Mesenchymal stem cell (in vitro differentiated cells and primary cell): ENCODE results near the gene CD248.

Source experiments
- DNase-seq: peaks from one replicate; pipeline ENCODE4 v3.0.0-alpha.2; 2013
- H2AFZ ChIP-seq: one replicate; pipeline ENCODE4 v1.6.1; 2013; ENCODE audit warnings: low read depth, mild to moderate bottlenecking, control low read depth, inconsistent platforms, low read length, moderate library complexity
- H2AK5ac ChIP-seq: 2 replicates; pipeline ENCODE4 v1.6.1; 2013; ENCODE audit warnings: low read length, moderate library complexity, mild to moderate bottlenecking, inconsistent platforms; ENCODE audit not compliant: severe bottlenecking
- H2BK120ac ChIP-seq: one replicate; pipeline ENCODE4 v1.6.1; 2013; ENCODE audit warnings: low read depth, mild to moderate bottlenecking, inconsistent platforms, low read length, moderate library complexity
- H2BK12ac ChIP-seq, 2 experiments: one replicate each; pipeline ENCODE4 v1.6.1; 2013; ENCODE audit warnings: inconsistent platforms in 2 of 2, low read length in 2 of 2, mild to moderate bottlenecking in 2 of 2, moderate library complexity in 2 of 2, control low read depth in 1 of 2
- H2BK15ac ChIP-seq: one replicate; pipeline ENCODE4 v1.6.1; 2013; ENCODE audit warnings: mild to moderate bottlenecking, low read depth, inconsistent platforms; ENCODE audit not compliant: poor library complexity, severe bottlenecking
- H2BK5ac ChIP-seq: 2 replicates; pipeline ENCODE4 v1.6.1; 2013; ENCODE audit warnings: low read depth, mild to moderate bottlenecking, low read length, control low read depth, inconsistent platforms; ENCODE audit not compliant: poor library complexity, severe bottlenecking
- H3K14ac ChIP-seq, 2 experiments: one replicate each; pipeline ENCODE4 v1.6.1; 2013; ENCODE audit warnings: inconsistent platforms in 2 of 2, low read length in 2 of 2, control low read depth in 1 of 2, mild to moderate bottlenecking in 1 of 2, moderate library complexity in 1 of 2
- H3K18ac ChIP-seq, 2 experiments: one replicate each; pipeline ENCODE4 v1.6.1; 2013; ENCODE audit warnings: inconsistent platforms in 2 of 2, low read length in 2 of 2, control low read depth in 1 of 2, low read depth in 1 of 2, mild to moderate bottlenecking in 1 of 2
- H3K23ac ChIP-seq, 2 experiments: one replicate each; pipeline ENCODE4 v1.6.1; 2013; ENCODE audit warnings: inconsistent platforms in 2 of 2, low read length in 2 of 2, mild to moderate bottlenecking in 2 of 2, moderate library complexity in 2 of 2, control low read depth in 1 of 2
- H3K27ac ChIP-seq: 2 replicates; pipeline ENCODE4 v1.5.1; 2013; ENCODE audit warnings: mild to moderate bottlenecking, moderate library complexity, low read length, control low read depth, inconsistent platforms; ENCODE audit not compliant: poor library complexity, severe bottlenecking
- H3K27me3 ChIP-seq, 2 experiments: 2 replicates each; pipeline versions ENCODE4 v1.6.1 to v1.7.0; 2013; ENCODE audit warnings: low read length in 2 of 2, mild to moderate bottlenecking in 2 of 2, moderate library complexity in 2 of 2, control low read depth in 1 of 2, inconsistent platforms in 1 of 2; ENCODE audit not compliant: control insufficient read depth in 1 of 2, insufficient read depth in 1 of 2
- H3K36me3 ChIP-seq, 2 experiments: 2 replicates each; pipeline versions ENCODE4 v1.6.1 to v1.7.0; 2013; ENCODE audit warnings: low read length in 2 of 2, control low read depth in 1 of 2, inconsistent platforms in 1 of 2, low read depth in 1 of 2, mild to moderate bottlenecking in 1 of 2; ENCODE audit not compliant: insufficient read depth in 2 of 2, control insufficient read depth in 1 of 2
- H3K4ac ChIP-seq, 2 experiments: one replicate each; pipeline ENCODE4 v1.6.1; 2013; ENCODE audit warnings: inconsistent platforms in 2 of 2, low read length in 2 of 2, mild to moderate bottlenecking in 2 of 2, moderate library complexity in 2 of 2, control low read depth in 1 of 2, low read depth in 1 of 2
- H3K4me1 ChIP-seq: 2 replicates; pipeline ENCODE4 v1.6.1; 2013; ENCODE audit warnings: low read depth, low read length, control low read depth; ENCODE audit not compliant: control insufficient read depth, insufficient read depth
- H3K4me2 ChIP-seq: 2 replicates; pipeline ENCODE4 v1.6.1; 2013; ENCODE audit warnings: low read length, mild to moderate bottlenecking, inconsistent platforms; ENCODE audit not compliant: poor library complexity, severe bottlenecking
- H3K4me3 ChIP-seq, 2 experiments: 2 replicates each; pipeline versions ENCODE4 v1.5.1 to v1.7.0; 2013; ENCODE audit warnings: low read length in 2 of 2, mild to moderate bottlenecking in 2 of 2, control low read depth in 1 of 2, low read depth in 1 of 2; ENCODE audit not compliant: insufficient read depth in 1 of 2
- H3K79me1 ChIP-seq: replicated peaks from 2 replicates; pipeline ENCODE4 v1.6.1; 2013; ENCODE audit warnings: mild to moderate bottlenecking, control low read depth, low read length, inconsistent platforms; ENCODE audit not compliant: poor library complexity, severe bottlenecking
- H3K9ac ChIP-seq: 2 replicates; pipeline ENCODE4 v1.7.0; 2013; ENCODE audit warnings: mild to moderate bottlenecking, low read length, moderate library complexity
- H3K9me3 ChIP-seq: 2 replicates; pipeline ENCODE4 v1.7.0; 2013; ENCODE audit warnings: mild to moderate bottlenecking, low read length; ENCODE audit not compliant: control insufficient read depth
- H4K8ac ChIP-seq: one replicate; pipeline ENCODE4 v1.6.1; 2013; ENCODE audit warnings: inconsistent platforms, mild to moderate bottlenecking, low read length, moderate library complexity
- H4K91ac ChIP-seq: one replicate; pipeline ENCODE4 v1.6.1; 2013; ENCODE audit warnings: mild to moderate bottlenecking, low read length, inconsistent platforms
- WGBS: methylation state at CpG from one replicate; pipeline ENCODE4 v1.1.7; 2013; ENCODE audit warnings: mixed read lengths; 5-methylcytosine and 5-hydroxymethylcytosine counted together

Gene CD248

DNA sequence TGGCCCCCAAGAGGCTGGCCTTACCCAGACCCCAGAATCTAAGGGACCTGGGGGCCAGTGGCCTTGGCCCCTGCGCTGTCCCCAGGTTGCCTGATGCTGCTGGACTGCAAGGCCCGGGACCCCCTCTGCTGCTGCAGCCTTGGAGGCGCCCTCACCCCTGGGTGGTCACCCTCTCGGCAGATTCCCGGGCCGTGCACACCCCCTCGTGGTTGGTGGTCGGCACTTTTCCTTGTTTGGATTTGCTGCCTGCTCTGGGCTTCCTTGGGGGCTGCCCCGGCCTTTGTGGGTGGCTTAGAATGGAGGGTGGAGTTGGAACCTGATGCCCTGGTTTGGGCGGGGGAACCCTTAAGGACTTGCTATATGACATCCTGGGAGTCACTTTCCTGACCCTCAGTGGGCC, 14.1 kb upstream of the CD248 start:
- H3K9me3 ChIP-seq: no peaks in the 10 kb centered on the region
- no peak overlapping the region for H2BK15ac ChIP-seq
- DNase-seq: no peak
- 89% methylated on average over 10 of the region's 10 CpGs for WGBS
- H3K4me1 ChIP-seq: peaks cover 67% of the 10 kb centered on the region
- H3K18ac ChIP-seq: no peak overlapping the region
- H3K4me2 ChIP-seq: no peak overlapping the region
- H2BK5ac ChIP-seq: no peak overlapping the region
- H2AK5ac ChIP-seq: peak overlapping the region; percentile 58
- H3K23ac ChIP-seq: no peak overlapping the region
- no peak overlapping the region for H4K8ac ChIP-seq
- no peak overlapping the region for H3K27ac ChIP-seq
- H3K9ac ChIP-seq: peak overlapping the region; percentile 3
- no peak overlapping the region for H2BK12ac ChIP-seq
- no peak overlapping the region for H2AFZ ChIP-seq
- H3K14ac ChIP-seq: no peak overlapping the region
- H2BK120ac ChIP-seq: no peak overlapping the region
- H3K27me3 ChIP-seq: no peaks in the 10 kb centered on the region
- peaks cover 38 to 43% of the 10 kb centered on the region in 2 experiments for H3K36me3 ChIP-seq
- H3K4ac ChIP-seq: no peak overlapping the region
- H3K4me3 ChIP-seq: no peak overlapping the region
- H4K91ac ChIP-seq: no peak overlapping the region
- H3K79me1 ChIP-seq: peaks cover 13% of the 10 kb centered on the region

DNA sequence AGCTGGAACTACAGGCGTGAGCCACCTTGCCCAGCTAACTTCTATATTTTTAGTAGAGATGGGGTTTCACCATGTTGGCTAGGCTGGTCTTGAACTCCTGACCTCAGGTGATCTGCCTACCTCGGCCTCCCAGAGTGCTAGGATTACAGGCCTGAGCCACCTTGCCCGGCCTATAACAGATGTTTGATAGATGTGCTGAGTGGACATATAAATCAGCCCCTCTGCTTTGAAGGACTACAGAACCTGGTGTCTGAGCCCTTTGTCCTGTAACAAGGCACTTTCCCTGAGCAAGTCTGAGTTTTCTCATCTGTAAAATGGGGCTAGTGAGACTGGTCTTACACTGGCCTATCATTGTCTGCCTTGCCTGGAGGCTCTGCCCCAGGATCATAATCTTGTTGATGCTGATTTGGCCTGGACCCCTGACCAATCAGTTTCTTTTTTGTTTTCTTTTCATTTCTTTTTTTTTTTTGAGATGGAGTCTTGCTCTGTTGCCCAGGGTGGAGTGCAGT, 12.4 kb upstream of the CD248 start:
- no peaks in the 10 kb centered on the region for H3K9me3 ChIP-seq
- no peak overlapping the region for H3K27ac ChIP-seq
- H3K4me2 ChIP-seq: no peak overlapping the region
- H3K79me1 ChIP-seq: peaks cover 13% of the 10 kb centered on the region
- peak overlapping the region; percentile 85 for H3K9ac ChIP-seq
- no peak overlapping the region for H3K14ac ChIP-seq
- H3K27me3 ChIP-seq: no peaks in the 10 kb centered on the region
- H2BK12ac ChIP-seq: no peak overlapping the region
- H2BK5ac ChIP-seq: no peak overlapping the region
- no peak overlapping the region for H3K23ac ChIP-seq
- peaks cover 33 to 38% of the 10 kb centered on the region in 2 experiments for H3K36me3 ChIP-seq
- no peak overlapping the region for H3K4ac ChIP-seq
- H3K18ac ChIP-seq: peak overlapping the region in 1 of 2 experiments; percentile 11
- H2AK5ac ChIP-seq: no peak overlapping the region
- no peak overlapping the region for H2BK120ac ChIP-seq
- H2AFZ ChIP-seq: no peak overlapping the region
- no peak overlapping the region for H3K4me3 ChIP-seq
- H3K4me1 ChIP-seq: peaks cover 70% of the 10 kb centered on the region
- no peak overlapping the region for H4K91ac ChIP-seq
- H4K8ac ChIP-seq: peak overlapping the region; percentile 66
- no peak overlapping the region for H2BK15ac ChIP-seq
- DNase-seq: no peak
- 93% methylated on average over 3 of the region's 3 CpGs for WGBS

DNA sequence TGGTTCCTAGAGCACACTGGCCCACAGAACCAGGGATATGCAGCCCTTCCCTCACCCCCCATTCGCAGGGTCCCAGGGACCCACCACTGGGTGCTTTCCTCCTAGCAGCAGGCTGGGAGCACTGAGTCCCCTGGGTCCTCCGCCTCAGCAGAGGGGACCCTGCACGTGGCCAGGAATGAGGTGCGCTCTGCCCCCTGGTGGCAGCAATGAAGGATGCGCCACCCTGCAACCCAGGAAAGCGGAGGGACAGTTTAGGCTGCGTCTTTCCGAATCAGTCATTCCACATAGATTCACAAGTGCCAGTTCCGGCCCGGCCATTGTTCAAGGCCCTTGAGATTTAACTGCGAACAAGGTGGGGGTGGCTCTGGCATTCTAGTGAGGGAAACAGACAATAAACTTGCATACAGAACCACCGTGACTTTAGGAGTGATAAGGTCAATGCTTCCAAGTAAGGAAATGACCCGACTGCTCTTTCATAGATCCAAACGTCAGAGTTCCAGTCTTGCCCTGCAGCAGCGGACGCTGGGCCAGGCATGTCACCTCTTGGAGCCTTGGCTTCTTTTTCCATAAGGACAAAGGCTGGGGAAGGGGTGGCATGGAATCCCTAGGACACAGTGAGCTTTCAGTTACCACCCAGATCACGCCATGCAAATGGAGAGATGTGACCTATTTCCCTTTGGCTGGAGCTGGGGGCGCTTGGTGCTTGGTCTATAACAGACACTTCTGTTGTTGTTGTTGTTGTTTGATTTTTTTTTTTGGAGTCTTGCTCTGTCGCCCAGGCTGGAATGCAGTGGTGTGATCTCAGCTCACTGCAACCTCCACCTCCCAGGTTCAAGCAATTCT, 11.7 kb upstream of the CD248 start:
- H3K4me1 ChIP-seq: peaks cover 63% of the 10 kb centered on the region
- H3K18ac ChIP-seq: peak overlapping the region; percentile 96
- peak overlapping the region; percentile 34 for H3K27ac ChIP-seq
- no peaks in the 10 kb centered on the region for H3K9me3 ChIP-seq
- peak overlapping the region; percentile 88 for H4K8ac ChIP-seq
- peaks cover 13% of the 10 kb centered on the region for H3K79me1 ChIP-seq
- H2BK12ac ChIP-seq: peak overlapping the region; percentile 99
- peak overlapping the region; percentile 40 to 92 for H3K4ac ChIP-seq
- no peak overlapping the region for H2BK15ac ChIP-seq
- 10% methylated on average over 19 of the region's 19 CpGs for WGBS
- peak; percentile 86 for DNase-seq
- no peaks in the 10 kb centered on the region for H3K27me3 ChIP-seq
- no peak overlapping the region for H2BK5ac ChIP-seq
- H3K4me2 ChIP-seq: no peak overlapping the region
- H4K91ac ChIP-seq: peak overlapping the region; percentile 98
- no peak overlapping the region for H2AFZ ChIP-seq
- peaks cover 26 to 31% of the 10 kb centered on the region in 2 experiments for H3K36me3 ChIP-seq
- H3K14ac ChIP-seq: peak overlapping the region in 1 of 2 experiments; percentile 88
- H2BK120ac ChIP-seq: peak overlapping the region; percentile 74
- no peak overlapping the region for H3K23ac ChIP-seq
- peak overlapping the region; percentile 85 for H3K9ac ChIP-seq
- H3K4me3 ChIP-seq: peak overlapping the region in 1 of 2 experiments; percentile 60
- H2AK5ac ChIP-seq: peak overlapping the region; percentile 14

DNA sequence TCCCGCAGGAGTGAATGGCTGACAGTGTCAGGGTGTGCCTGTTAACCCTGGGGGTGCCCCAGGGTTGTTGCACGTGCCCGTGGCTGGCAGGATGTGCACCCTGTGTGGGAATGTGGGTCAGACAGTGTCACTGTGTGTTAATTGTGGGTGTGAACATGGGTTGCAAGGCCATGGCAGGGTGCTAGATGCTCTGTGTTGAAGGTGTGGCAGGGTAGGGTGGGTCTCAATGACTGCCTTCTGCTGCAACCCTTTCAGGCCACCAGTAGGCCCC, 11.1 kb upstream of the CD248 start:
- DNase-seq: no peak
- no peak overlapping the region for H2BK5ac ChIP-seq
- peak overlapping the region; percentile 99 for H2BK12ac ChIP-seq
- peaks cover 13% of the 10 kb centered on the region for H3K79me1 ChIP-seq
- no peak overlapping the region for H2AFZ ChIP-seq
- H4K8ac ChIP-seq: peak overlapping the region; percentile 24
- peak overlapping the region; percentile 65 for H2BK120ac ChIP-seq
- H3K9me3 ChIP-seq: no peaks in the 10 kb centered on the region
- peak overlapping the region in 1 of 2 experiments; percentile 60 for H3K4me3 ChIP-seq
- peaks cover 58% of the 10 kb centered on the region for H3K4me1 ChIP-seq
- no peak overlapping the region for H3K23ac ChIP-seq
- H3K27me3 ChIP-seq: no peaks in the 10 kb centered on the region
- H3K4me2 ChIP-seq: no peak overlapping the region
- 68% methylated on average over 3 of the region's 3 CpGs for WGBS
- no peak overlapping the region for H2BK15ac ChIP-seq
- peaks cover 20 to 25% of the 10 kb centered on the region in 2 experiments for H3K36me3 ChIP-seq
- peak overlapping the region in 1 of 2 experiments; percentile 88 for H3K14ac ChIP-seq
- peak overlapping the region; percentile 51 for H2AK5ac ChIP-seq
- H3K4ac ChIP-seq: peak overlapping the region; percentile 92 to 95
- H3K9ac ChIP-seq: peak overlapping the region; percentile 85
- H4K91ac ChIP-seq: peak overlapping the region; percentile 98
- H3K18ac ChIP-seq: peak overlapping the region; percentile 96
- peak overlapping the region; percentile 21 for H3K27ac ChIP-seq
